LNCAP (cell line): ENCODE data around the gene NADK2.

Experiments used
- TF ChIP-seq, protein P1 (sequence below): fragments of 450-650 bp; IDR thresholded peaks from 2 replicates; pipeline ENCODE4 v1.5.1; 2017; ENCODE audit warnings: mild to moderate bottlenecking

The NADK2 gene

DNA sequence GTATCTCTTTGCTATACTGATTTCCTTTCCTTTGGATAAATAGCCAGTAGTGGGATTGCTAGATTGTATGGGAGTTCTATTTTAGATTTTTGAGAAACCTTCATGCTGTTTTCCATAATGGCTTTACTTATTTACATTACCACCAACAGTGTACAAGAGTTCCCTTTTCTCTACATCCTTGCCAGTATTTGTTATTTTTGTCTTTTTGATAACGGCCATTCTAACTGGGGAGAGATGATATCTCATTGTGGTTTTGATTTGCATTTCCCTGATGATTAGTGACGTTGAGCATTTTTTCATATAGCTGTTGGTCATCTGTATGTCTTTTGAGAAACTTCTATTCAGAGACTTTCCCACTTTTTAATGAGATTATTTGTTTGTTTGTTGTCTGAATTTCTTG, 25.8 kb downstream of the NADK2 start:
- TF ChIP-seq, protein P1, sequence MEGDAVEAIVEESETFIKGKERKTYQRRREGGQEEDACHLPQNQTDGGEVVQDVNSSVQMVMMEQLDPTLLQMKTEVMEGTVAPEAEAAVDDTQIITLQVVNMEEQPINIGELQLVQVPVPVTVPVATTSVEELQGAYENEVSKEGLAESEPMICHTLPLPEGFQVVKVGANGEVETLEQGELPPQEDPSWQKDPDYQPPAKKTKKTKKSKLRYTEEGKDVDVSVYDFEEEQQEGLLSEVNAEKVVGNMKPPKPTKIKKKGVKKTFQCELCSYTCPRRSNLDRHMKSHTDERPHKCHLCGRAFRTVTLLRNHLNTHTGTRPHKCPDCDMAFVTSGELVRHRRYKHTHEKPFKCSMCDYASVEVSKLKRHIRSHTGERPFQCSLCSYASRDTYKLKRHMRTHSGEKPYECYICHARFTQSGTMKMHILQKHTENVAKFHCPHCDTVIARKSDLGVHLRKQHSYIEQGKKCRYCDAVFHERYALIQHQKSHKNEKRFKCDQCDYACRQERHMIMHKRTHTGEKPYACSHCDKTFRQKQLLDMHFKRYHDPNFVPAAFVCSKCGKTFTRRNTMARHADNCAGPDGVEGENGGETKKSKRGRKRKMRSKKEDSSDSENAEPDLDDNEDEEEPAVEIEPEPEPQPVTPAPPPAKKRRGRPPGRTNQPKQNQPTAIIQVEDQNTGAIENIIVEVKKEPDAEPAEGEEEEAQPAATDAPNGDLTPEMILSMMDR = no peak

DNA sequence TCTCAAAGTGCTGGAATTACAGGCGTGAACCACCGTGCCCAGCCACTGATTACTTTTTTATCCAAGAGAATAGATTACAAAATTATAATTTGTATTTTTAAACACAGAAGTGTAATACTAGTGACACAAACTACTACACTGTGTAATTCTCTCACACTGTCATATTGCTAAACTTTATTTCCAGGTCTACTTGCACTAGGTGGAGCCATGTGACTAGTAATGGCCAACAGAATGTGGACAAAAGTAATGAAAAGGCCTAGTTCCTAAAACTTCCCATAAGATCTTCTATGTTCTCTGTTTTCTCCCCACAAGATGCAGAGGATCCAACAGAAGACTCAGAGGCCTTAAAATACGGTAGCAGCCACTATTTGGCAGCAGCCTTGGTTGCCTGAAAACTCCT, 27.3 kb downstream of the NADK2 start:
- TF ChIP-seq, protein P1 = no peak

DNA sequence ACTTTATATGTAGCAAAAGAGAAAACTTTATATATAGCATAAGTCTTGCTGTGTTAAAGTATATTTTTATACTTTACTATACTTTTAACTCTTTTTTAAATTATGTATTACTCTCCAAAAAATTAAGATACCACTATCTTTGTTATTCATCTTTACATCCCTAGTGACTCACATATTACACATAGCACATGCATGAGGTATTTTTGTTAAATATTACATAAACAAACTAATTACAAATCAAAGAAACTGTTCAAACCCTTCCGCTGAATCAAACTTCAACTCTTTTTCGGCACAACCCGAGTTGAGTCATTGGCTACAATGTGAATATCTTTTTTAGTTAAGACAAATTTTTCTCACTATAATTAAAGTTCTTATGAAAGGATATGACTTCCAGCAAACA, 32.1 kb downstream of the NADK2 start:
- TF ChIP-seq, protein P1 = no peak

DNA sequence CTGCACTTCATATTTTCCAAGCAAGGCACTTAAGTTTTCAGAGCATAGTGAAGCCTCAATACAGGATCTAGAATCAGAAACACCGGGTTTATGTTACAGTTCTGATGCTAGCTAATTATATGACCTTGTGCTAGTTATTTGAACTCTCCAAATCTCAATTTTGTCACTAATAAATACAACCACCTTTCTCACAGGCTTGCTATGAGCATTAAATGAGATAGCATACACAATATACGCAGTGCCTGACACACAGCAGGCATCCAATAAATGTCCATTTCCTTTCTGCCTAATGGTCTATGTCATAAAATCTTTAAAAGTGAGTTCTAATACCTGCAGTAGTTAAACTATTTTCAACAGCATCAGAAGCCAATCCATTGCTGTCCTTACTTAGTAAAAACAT, 32.9 kb downstream of the NADK2 start:
- TF ChIP-seq, protein P1 = no peak

DNA sequence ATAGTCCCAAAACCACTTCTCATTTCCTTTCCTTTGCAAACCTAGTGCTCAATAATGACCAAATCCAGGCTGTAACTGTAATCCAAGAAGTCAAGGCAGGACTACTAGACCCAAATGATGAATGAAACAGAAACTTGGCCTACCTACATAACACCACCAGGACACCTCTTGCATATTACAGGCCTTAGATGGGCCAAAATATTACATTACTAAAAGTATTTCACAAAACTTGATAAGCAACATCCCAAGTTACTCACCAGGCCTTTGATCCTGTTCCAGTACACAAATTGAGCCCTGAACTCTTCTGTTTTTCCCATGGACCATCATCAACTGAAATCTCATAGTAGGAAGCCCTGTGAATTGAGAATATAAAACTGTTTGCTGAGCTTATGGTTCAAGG, 34.8 kb downstream of the NADK2 start:
- TF ChIP-seq, protein P1 = no peak

DNA sequence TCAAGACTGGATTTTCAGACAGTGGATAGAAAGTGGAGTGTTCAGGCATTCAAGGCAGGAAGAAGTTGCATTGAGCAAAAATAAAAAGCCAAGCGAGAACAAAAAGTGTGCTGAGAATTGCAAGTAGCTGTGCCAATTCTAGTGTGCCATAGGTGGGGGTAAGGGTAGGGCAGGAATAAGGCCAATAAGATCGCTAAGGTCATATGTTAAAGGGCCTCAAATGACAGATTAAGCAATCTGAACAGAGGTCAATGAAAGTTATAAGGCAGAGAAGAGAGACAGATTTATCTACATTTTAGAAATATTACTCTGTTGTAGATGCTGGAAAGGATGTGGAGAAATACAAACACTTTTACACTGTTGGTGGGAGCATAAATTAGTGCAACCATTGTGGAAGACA, 36.4 kb downstream of the NADK2 start:
- TF ChIP-seq, protein P1 = no peak

DNA sequence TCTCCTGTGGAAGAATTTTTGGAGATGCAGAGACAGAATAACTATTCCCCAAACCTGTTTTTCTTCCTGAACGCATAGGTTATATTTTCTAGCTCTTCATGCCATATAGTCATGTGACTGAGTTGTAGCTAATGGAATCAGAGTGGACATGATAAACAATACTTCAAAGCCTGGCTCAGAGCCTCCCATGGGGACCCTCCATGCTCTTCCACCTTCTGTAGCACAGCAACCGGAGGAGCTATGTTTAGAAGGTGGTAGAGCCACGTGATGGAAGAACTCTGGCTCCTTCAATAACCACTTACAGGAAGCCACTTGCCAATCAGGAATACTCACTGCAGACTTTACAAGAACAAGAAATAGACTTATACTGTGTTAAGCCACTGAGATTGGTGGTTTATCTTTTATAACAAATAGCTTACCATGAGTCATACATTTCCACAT, 39.2 kb downstream of the NADK2 start:
- TF ChIP-seq, protein P1 = no peak

DNA sequence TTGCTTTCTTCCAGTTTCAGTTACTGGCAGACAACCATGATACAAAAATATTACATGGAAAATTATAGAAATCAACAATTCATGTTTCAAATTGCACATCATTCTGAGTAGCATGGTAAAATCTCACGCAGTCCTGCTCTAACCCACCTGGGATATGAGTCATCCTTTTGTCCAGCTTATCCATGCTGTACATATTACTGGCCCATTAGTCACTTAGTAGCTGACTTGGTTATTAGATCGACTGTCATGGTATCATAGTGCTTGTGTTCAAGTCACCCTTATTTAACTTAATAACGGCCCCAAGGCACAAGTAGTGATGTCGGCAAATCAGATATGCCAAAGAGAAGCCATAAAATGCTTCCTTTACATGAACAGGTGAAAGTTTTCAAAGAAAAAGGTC, 41.2 kb downstream of the NADK2 start:
- TF ChIP-seq, protein P1 = no peak
